ENCODE measurements around the gene AGBL4. TPM values are rescaled to one million over a fixed set of nuclear protein-coding genes. Genes with fewer than 3 reads are reported as not detected.

AGBL4 gene
- total RNA-seq, 1 donor from 2014 or later = 2.1 TPM

DNA sequence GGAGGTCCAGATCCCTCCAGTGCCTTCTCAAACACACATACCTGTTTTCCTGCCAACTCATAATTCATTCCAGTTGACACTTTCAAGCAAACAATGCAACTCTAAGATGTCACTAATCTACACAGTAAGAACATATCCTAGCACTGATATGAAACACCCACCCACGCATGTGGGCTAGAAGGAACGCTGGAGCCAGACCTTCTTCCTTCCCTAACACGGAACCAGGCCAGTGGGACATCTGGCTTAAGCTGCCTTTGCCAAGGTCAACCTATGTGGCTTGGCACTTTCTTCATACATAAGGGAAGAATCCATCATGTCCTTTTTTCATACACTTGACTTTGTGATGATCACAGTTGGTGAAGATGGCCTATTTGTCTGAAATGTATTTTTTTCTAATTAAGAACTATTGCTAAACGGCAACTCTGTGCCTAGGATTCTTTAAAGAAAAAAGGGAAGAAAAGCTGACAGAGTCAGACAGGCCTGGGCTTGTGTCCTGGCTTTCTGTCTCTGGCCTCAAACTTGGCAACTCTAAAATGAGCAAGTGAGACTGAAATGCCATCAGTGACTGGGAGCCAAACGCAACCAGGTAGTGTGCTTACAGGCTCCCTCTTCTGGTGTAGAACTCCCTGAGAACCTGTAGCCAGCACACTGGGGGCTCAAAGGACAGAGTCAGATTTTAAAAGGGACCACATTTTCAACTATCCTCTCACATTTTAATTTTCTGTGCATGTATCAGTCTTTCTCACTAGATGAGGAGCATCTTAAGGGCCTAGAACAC, 1154.4 kb downstream of the AGBL4 start:
- Histone ChIP-seq H3K4me3 (no peak overlapping the region), H3K4me1 (no peaks in the 10 kb centered on the region), H3K27ac (no peak overlapping the region), H3K9me3 (no peaks in the 10 kb centered on the region), H3K36me3 (no peaks in the 10 kb centered on the region), H3K27me3 (ENCODE audit: low read depth) (no peaks in the 10 kb centered on the region)
- intact Hi-C loops (cut with DNase I) = no loop called here
- DNase-seq = no peak
- ATAC-seq = no peak
- TF ChIP-seq, protein P1, sequence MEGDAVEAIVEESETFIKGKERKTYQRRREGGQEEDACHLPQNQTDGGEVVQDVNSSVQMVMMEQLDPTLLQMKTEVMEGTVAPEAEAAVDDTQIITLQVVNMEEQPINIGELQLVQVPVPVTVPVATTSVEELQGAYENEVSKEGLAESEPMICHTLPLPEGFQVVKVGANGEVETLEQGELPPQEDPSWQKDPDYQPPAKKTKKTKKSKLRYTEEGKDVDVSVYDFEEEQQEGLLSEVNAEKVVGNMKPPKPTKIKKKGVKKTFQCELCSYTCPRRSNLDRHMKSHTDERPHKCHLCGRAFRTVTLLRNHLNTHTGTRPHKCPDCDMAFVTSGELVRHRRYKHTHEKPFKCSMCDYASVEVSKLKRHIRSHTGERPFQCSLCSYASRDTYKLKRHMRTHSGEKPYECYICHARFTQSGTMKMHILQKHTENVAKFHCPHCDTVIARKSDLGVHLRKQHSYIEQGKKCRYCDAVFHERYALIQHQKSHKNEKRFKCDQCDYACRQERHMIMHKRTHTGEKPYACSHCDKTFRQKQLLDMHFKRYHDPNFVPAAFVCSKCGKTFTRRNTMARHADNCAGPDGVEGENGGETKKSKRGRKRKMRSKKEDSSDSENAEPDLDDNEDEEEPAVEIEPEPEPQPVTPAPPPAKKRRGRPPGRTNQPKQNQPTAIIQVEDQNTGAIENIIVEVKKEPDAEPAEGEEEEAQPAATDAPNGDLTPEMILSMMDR (IDR thresholded peaks at IDR 0.05) = no peak

DNA sequence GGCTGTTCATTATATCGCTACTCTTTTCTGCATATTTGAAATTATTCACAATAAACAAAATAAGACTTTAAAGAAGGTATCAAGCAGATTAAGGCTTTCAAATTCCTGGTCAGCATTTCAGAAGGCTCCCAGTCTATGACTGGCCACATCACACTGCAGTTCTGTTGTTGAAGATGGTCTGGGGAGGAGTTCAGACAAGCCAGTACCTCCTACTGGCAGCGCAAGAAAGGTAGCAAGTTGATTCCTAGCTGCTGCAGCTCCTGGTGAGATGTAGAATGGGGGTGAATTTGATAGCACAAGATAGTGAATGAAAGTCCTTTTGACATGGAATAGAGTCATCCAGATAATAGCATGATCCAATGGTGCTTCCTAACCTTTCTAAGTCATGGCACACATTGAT, 1158.8 kb downstream of the AGBL4 start:
- intact Hi-C loops (cut with DNase I) = no loop called here
- TF ChIP-seq, protein P1 (IDR thresholded peaks at IDR 0.05) = no peak
- no peak overlapping the region for H3K4me3 ChIP-seq
- H3K36me3 ChIP-seq = no peaks in the 10 kb centered on the region
- H3K27me3 ChIP-seq (ENCODE audit: low read depth) = no peaks in the 10 kb centered on the region
- H3K27ac ChIP-seq = no peak overlapping the region
- H3K9me3 ChIP-seq = peaks cover 8% of the 10 kb centered on the region
- H3K4me1 ChIP-seq = no peaks in the 10 kb centered on the region
- ATAC-seq = no peak
- no peak for DNase-seq

DNA sequence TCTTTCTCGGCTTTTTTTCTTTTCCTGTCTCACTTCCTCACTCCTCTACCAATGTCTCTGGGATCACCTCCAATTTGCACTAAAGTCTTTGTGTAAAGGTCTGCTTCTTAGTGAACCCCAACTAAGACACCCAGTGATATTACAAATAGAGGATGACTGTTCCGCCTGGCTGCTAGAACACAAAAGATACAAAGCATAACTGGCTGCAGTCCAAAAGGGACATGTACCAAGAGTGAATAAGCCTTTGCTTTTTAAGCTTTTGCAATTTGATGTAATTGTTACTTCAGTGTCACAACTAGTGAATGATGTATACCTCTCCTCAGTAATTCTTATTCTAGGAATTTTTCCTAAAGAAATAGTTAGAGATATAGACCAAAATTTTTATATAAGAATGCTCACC, 1164.3 kb downstream of the AGBL4 start:
- no peaks in the 10 kb centered on the region for H3K4me1 ChIP-seq
- ATAC-seq (no peak), DNase-seq (no peak)
- H3K36me3 ChIP-seq = no peaks in the 10 kb centered on the region
- H3K9me3 ChIP-seq = peaks cover 8% of the 10 kb centered on the region
- H3K27me3 ChIP-seq (ENCODE audit: low read depth) = no peaks in the 10 kb centered on the region
- TF ChIP-seq, protein P1 (IDR thresholded peaks at IDR 0.05) = no peak
- no peak overlapping the region for H3K27ac ChIP-seq
- H3K4me3 ChIP-seq = no peak overlapping the region
- intact Hi-C loops (cut with DNase I) = no loop called here

DNA sequence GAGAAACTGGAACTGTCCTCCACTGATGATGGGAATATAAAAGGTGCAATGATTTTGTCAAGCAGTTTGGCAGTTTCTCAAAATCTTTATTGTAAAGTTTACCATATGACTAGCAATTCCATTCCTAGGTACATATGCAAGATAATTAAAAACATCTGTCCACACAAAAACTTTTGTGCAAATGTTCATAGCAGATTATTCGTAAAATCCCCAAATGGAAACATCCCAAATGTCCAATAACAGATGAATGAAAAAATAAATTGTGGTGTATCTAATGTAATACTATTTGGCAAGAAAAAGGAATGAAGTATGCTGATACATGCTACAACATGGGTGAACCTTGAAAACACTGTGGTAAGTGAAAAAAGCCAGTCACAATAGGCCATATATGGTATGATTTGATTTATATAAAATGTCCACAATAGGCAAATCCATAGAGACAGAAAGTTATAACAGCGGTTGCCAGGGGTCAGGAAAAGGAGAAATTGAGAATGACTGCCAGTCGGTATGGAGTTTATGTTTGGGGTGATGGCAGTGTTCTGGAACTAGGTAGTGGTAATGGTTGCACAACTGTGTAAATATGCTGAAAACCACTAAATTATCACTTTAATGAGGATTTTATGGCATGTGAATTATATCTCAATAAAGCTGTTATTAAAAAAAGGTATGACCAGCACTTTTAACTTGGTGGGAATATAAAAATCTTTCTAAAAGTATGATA, 1165.4 kb downstream of the AGBL4 start:
- H3K27me3 ChIP-seq (ENCODE audit: low read depth) = no peaks in the 10 kb centered on the region
- intact Hi-C loops (cut with DNase I) = no loop called here
- H3K4me3 ChIP-seq = no peak overlapping the region
- ATAC-seq = no peak
- H3K27ac ChIP-seq = no peak overlapping the region
- no peak for DNase-seq
- peaks cover 8% of the 10 kb centered on the region for H3K9me3 ChIP-seq
- no peaks in the 10 kb centered on the region for H3K4me1 ChIP-seq
- H3K36me3 ChIP-seq = no peaks in the 10 kb centered on the region
- TF ChIP-seq, protein P1 (IDR thresholded peaks at IDR 0.05) = no peak

DNA sequence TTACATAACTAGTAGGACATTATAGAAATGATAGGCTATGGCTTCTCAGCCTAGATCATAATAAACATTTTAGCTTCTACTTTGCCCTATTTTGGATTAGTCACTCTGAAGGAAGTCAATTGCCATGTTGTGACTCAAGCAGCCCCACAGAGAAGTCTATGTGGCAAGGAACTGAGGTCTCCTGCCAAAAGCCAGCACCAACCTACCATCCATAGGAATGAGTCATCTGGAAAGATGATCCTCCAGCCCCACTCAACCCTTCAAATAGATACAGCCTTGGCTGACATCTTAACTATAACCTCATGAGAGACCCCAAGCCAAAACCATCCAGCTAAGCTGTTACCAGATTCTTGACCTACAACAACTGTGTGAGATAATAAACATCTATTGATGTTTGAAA, 1170.7 kb downstream of the AGBL4 start:
- no peak overlapping the region for H3K27ac ChIP-seq
- no peak for ATAC-seq
- H3K36me3 ChIP-seq = no peaks in the 10 kb centered on the region
- no peaks in the 10 kb centered on the region for H3K4me1 ChIP-seq
- H3K4me3 ChIP-seq = no peak overlapping the region
- DNase-seq = no peak
- H3K27me3 ChIP-seq (ENCODE audit: low read depth) = no peaks in the 10 kb centered on the region
- intact Hi-C loops (cut with DNase I) = no loop called here
- TF ChIP-seq, protein P1 (IDR thresholded peaks at IDR 0.05) = no peak
- no peaks in the 10 kb centered on the region for H3K9me3 ChIP-seq
